Measurements from ENCODE around the gene PMM2.
A peak's percentile ranks its signal among the peaks of the same experiment; 100 is the strongest.

- no peak for TF ChIP-seq REST (IDR thresholded peaks at IDR 0.05; ENCODE audit: insufficient read depth in 1 of 2, low read depth in 2 of 2, low read length in 2 of 2)
- peak; percentile 80 for TF ChIP-seq POLR2AphosphoS5 (IDR thresholded peaks at IDR 0.05; ENCODE audit: low read depth, low read length)
- TF ChIP-seq SIN3A (IDR thresholded peaks at IDR 0.05; ENCODE audit: borderline replicate concordance, insufficient read depth, low read length), result peak; percentile 96
- TF ChIP-seq TAF1 (IDR thresholded peaks at IDR 0.05; ENCODE audit: borderline replicate concordance, insufficient read depth, low read length), result no peak
- TF ChIP-seq FOXP2 (optimal IDR thresholded peaks at IDR 0.05; ENCODE audit: borderline replicate concordance, extremely low read depth, extremely low read length, insufficient read depth), result no peak
Measured at GRCh38 chr16:8797364-8798173, at the start of gene PMM2, which contains the start of gene TMEM186.

Measured in PFSK-1 (cell line).